ENCODE measurements around the gene UBXN1. TPM values are rescaled to one million over a fixed set of nuclear protein-coding genes. Genes with fewer than 3 reads are reported as not detected.
A peak's percentile ranks its signal among the peaks of the same experiment; 100 is the strongest.

UBXN1 gene, protein sequence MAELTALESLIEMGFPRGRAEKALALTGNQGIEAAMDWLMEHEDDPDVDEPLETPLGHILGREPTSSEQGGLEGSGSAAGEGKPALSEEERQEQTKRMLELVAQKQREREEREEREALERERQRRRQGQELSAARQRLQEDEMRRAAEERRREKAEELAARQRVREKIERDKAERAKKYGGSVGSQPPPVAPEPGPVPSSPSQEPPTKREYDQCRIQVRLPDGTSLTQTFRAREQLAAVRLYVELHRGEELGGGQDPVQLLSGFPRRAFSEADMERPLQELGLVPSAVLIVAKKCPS
- total RNA-seq = 10 to 100 TPM; 66.9 to 88.9 TPM
- long read RNA-seq, transcript UBXN1-202 (9 exons, 1,153 nt) = major isoform, 118 of 139 reads
- long read RNA-seq, transcript UBXN1-217 (10 exons, 943 nt) = minor isoform, 6 of 139 reads
- long read RNA-seq, partial matches to known transcripts = 9 of 139 reads
- long read RNA-seq, other reads (novel, unspliced or antisense) = 2 of 139 reads

DNA sequence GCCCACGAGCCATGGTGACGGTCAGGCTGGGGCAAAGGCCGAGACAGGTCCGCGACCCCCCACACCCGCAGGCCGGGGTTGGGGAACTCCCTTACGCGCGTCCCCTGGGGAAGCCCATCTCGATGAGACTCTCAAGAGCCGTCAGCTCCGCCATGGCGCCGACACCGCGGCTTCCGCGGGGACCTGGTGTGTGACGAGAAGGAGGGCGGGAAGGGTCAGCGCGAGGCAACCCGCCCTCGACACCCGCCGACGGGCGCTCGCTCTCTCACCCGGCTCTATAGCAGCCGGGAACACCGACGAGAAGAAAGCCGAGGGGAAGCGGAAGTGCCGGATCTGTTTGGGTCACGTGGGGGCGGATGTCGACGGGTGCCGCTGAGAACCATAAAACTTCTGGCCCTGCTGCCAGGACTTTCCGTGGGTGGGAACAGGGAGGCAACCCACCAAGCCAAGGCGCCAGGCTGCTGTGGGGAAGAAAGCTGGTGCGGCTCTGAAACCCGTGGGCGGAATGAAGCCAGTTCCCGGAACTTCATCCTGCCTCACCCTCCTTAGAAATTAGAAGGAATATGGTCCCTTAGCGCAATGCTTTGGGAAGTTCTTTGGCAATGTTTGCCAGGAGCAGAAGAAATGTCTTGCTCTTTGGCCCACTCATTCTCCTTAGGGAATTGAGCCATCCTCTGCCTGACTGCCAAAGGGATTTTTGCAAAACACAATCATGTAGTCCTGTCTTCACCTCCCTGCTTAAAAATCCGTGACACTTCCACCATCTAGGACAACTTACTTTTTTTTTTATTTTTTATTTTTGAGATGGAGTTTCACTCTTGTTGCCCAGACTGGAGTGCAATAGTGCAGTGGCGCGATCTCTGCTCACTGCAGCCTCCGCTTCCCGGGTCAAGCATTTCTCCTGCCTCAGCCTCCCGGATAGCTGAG, at the start of gene UBXN1:
TSS of gene UBXN1 (minus strand) at position 304 of the 927 bp plus-strand sequence. CDS start at position 154, 150 bp downstream.
- peak; percentile 85 for ATAC-seq
- intact Hi-C loops (cut with DNase I, micrococcal nuclease) = no loop called here
- DNase-seq = peak; percentile 90 to 91

DNA sequence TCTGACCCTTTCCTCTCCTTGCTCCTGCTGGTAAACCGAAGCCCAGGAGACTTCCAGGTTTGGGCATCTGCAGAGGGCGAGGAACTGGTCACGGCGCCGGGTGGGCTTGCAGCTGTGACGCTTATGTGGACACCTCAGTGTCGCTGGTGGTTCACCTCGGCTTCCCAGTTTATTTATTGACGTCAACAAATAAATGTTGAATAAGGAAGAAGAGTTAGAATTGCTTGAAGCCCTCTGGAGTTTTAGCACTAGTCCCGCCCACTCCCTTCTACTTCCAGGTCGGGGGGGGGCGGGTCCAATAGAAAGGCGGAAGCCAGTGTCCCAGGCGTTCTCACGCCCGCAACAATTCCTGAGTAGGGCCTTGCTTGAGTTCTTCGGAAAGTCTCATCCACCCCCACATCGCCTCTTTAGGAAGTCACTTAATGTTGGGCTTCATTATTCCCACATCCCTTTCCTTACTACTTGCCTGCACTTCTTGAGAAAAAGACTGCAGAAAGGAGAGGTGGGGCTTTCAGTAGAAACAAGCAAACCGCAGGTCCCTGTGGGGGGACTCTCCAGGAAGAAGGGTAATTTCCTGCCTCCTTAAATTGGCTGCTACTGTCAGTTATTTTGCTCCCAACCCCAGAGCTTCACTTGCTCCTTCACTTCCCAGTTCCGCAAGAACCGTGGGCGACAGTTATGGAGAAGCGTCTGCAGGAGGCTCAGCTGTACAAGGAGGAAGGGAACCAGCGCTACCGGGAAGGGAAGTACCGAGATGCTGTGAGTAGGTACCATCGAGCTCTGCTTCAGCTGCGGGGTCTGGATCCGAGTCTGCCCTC, 49.5 kb upstream of the UBXN1 start, which contains the start of gene TTC9C:
TSS of gene TTC9C (plus strand) at position 316 of the 818 bp plus-strand sequence. CDS start at position 679, 363 bp downstream.
- ATAC-seq (peak; percentile 64), DNase-seq (peak; percentile 89 to 94)
- intact Hi-C loops (cut with DNase I, micrococcal nuclease) = no loop called here

DNA sequence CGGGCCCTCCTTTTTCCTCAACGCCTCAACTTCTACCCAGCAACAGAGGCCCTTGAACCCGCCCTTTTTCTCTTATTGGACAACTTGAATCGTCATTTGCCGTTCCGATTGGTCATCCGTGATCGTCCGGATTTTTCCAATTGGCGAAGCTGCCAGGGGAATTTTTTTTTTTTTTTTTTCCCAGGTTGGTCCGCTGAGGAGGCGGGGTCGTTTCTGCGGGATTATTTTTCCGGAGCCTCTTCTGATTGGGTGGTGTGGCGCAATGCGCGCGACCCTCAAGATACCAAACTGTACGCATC, 48.9 kb upstream of the UBXN1 start:
- DNase-seq = peak; percentile 84 to 92
- intact Hi-C loops (cut with DNase I, micrococcal nuclease) = no loop called here
- peak; percentile 69 for ATAC-seq

DNA sequence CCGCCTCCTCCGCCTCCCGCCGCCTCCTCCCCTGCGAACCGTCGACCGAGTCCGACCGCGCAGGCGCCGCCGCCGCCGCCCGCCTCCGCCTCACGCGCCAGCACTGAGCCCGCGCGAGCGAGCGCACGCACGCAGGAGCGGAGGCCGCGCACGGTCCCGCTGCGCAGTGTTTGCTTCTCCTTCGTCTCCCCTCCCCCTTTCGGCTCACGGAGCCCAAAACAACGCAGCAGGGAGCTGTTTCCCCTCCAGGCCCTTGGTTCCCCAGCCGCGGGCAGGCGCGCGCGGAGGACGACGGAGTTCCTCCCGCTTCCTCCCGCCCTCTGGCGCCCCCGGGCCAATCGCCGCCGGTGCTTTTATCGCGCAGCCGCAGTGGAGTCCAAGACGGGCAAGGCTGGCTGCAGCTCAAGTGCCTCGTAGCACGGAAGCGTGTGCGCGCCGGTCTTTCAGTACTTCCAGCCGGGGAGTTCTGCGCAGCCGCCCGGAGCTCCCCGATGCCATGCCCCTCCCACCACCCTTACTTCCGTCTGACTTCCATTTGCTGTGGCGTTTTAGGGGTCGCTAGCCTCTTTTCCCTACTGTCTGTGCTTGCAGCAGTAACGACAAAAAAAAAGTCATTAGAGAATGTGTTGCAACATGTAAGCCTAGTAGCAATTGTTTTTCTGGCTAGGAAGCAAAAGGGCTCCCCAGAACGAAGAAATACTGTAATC, 48.4 kb upstream of the UBXN1 start, which contains the start of gene HNRNPUL2:
TSS of gene HNRNPUL2 (minus strand) at position 293 of the 707 bp plus-strand sequence. CDS start 301 bp downstream, outside the sequence.
- DNase-seq (peak; percentile 98), ATAC-seq (peak; percentile 78)
- intact Hi-C loops (cut with DNase I, micrococcal nuclease) = no loop called here

DNA sequence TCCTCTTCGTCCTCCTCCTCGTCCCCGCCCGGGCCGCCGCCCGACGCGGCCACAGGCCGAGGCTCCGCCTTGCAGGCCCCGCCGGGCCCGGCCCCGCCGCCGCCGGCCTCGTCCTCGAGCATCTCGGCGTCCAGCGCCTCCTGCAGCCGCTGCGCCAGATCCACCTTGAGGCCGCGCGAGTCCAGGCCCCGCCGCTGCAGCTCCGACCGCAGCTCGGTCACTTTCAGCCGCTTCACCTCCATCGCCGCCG, 48.0 kb upstream of the UBXN1 start:
- intact Hi-C loops (cut with DNase I, micrococcal nuclease) = no loop called here
- DNase-seq (no peak), ATAC-seq (peak; percentile 30)

DNA sequence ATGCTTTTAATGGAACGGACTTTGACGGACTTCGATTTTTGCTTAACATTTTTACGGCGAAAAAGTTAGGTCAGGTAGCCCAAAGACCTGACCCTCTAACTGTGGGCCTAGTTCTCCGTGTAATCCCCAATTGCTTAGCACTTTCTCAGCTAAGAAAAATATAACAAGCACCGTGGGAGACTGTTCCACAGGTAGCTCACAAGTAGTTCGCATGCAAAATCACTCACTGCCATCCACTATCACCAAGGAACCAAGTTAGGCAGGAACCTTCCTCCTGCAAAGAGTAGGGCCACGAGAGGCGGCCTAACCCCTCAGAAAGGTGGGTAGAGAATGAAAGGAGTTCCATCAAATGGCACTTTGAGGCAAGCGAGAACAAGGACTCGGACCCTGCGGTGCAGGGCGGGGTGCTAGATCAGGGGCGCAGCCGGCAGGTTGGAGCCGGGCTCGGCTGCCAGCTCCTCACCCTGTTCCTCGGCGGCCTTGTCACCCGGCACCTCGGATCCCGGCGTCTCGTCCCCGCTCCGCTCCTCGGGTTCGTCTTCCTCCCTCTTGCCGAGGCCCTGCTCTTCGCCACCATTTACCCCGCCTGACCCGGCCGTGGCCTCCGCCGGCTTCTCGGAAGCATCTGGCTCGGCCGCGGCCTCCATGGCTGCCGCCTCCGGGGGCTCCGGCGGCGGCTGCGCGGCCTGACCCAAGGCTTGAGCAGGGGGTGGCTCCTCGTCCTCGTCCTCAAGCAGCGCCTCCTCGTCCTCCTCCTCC, 47.5 kb upstream of the UBXN1 start:
- DNase-seq (no peak), ATAC-seq (no peak)
- intact Hi-C loops (cut with DNase I, micrococcal nuclease) = no loop called here

DNA sequence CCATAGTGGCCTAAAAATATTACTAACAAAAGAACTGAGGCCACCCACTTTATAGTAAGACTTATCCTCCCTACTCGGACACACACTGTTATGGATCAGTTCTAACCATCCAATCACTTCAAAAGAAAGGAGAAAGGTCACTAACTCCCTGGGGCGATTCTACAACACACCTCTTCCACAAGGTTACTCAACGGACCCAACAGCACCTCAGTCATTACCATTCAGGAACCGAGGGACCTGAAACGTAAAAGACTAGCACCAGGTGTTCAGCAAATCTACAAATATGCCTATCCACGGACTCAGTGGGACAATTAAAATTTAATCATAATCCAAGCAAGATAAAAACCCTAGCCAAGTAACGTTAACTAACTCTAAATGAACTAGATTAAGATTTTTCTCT, 46.8 kb upstream of the UBXN1 start:
- intact Hi-C loops (cut with DNase I, micrococcal nuclease) = no loop called here
- no peak for ATAC-seq
- no peak for DNase-seq

DNA sequence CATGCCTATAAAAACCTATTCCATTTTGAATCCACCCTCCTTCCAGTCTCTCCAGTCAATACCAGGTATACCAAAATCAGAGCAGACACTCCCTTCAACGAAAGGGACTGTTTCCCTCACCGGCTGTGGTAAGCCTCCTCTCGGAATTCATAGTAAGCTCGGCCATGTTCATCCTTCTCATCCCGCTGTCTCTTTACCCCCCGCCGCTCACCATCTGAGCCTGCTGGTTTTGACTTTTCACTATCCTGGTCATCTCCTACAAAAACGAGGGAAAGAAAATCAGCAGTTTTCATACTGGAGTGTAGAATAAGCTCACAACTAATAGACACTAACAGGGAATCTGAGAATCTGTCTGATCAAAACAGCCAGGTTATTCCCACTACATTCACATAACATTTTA, 45.3 kb upstream of the UBXN1 start:
- no peak for ATAC-seq
- DNase-seq = no peak
- intact Hi-C loops (cut with DNase I, micrococcal nuclease) = no loop called here

DNA sequence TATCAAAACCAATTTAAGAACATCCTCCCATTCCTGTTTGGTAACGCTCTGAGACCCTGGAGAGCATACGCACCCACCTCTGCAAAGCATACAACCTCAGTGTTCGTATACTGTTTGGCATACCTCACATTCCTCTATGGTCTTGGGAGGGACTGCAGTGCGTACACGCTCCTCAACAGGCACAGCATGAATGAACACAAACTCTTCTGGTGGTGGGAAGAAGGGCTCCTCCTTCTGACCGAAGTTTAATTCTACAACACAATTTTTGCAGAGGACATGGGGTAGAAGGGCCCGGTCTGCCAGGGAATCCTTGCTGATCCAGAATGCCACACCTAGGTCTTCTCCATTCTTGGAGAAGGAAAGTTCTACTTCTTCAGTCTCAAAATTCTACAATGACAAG, 43.1 kb upstream of the UBXN1 start:
- intact Hi-C loops (cut with DNase I, micrococcal nuclease) = no loop called here
- DNase-seq (no peak), ATAC-seq (no peak)

DNA sequence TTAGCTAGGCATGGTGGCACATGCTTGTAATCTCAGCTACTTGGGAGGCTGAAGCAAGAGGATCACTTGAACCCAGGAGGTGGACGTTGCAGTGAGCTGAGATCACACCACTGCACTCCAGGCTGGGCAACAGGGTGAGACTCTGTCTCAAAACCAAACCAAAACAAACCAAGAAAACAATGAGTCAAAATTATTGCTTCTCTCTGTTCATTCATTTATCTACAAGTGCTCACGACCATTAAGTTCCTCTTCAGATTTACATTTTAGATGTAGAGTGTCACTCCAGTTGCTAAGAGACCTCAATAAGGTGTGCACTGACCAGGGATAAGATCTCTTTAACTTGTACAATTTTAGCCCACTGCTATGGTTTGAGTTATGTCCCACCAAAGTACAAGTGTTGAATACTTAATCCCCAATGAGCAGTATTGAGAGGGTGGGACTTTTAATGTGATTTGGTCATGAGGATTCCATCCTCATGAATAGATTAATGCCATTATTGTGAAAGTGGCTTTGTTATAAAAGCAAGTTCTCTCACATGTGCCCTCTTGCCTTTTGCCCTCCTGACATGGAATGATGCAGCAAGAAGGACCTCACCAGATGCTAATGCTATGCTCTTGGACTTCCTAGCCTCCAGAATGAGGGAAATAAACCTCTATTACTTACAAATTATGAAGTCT, 40.6 kb upstream of the UBXN1 start:
- no peak for ATAC-seq
- no peak for DNase-seq
- intact Hi-C loops (cut with DNase I, micrococcal nuclease) = no loop called here

DNA sequence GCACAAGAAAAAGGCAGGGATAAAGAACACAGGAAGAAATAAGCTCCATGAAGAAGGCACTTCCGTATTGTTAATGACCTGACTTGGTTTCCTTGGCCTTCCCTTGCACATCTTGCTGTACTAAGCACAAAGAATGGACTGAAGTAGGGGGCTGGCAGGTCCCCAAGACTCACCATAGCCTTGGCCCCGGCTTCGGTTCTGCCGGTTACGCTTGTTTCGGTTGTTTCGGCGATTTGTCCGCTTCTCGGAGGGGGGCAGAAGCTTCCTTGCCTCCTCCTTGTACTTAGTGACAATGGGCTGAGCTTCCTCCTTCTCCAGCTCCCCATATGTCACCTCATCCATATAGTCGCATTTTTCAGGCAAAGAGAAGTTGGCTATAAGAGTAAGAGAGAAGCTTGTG, 37.9 kb upstream of the UBXN1 start:
- intact Hi-C loops (cut with DNase I, micrococcal nuclease) = no loop called here
- ATAC-seq (no peak), DNase-seq (no peak)

DNA sequence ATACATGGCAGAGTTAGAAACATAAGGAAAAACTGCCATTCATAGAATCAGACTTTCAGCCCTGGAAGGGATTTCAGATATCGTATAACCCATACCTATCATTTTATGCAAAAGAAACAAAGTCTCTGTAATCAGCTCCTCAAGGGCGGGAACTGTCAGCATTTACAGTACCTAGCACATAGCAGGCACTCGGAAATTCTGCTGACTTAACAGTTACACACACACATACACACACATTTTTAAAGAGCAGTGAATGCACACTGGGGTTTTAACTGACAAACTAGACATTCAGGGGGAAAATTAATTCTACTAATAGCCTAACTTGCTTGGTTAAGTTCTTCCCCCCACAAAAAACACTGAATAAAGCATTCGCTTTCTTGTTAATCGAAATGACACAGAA, 37.3 kb upstream of the UBXN1 start:
- ATAC-seq (no peak), DNase-seq (no peak)
- intact Hi-C loops (cut with DNase I, micrococcal nuclease) = no loop called here

DNA sequence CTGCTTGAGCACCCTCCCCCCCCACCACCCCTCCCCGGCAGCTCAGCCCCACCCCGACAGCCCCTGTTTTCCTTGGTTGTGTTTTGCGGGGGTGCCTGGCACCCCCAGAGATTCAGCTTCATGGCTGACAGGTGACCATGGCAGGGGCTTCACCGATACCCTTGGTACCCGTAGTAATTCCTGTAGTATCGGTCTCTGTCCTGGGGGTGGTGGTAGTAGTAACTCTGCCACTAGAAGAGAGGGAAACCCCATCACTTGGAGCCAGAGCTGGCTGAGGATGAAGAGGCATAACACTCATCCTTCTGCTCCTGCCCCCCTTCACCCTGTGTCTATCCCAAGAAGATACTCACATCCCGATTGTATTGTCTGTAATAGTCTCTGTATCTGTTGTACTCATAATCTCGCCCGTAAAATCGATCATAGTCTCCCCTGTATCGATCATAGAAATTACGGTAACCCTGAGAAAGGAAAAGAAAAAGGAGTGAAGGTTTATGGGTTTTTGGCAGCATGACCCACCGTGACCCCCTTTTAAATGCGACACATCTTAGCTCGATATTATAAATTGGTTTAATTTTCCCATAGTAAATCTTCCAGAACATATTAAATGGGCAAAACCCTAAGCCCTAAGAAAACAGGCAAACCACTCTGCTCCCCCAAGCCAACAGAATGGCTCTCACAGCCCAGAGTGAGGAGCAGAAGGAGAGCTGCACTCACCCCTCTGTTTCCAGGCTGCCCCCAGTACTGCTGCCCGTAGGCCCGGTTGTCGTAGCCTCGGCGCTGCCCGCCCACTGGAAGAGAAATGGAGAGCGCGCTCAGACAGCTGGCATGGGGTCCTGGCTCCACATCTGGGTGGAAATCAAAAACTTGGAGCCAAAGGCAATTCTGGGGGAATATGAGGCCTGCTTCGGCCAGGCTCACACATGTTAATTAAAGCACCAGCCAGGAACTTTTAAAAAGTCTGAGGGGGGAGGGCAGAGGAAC, 36.6 kb upstream of the UBXN1 start:
- intact Hi-C loops (cut with DNase I, micrococcal nuclease) = no loop called here
- DNase-seq (no peak), ATAC-seq (no peak)

DNA sequence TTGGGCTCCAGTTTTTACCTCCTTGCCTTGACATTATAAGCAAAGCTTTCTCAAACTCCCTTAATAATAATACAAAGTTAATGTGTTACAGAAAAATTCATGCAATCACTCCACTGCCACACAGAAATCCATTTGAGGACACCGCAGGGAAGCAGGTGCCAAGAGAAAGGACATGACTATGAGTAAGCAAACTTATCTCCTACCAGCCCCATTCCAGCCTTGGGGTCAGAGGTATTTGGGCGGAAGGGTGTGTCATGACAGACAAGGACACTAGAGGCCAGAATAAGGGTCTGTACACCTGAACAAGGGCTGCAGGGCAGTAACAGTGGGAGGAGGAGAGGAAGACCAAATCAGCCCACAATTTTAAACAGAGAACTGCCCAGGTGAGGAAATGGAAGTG, 34.5 kb upstream of the UBXN1 start:
- peak; percentile 38 to 65 for DNase-seq
- intact Hi-C loops (cut with DNase I, micrococcal nuclease) = no loop called here
- ATAC-seq = peak; percentile 38

DNA sequence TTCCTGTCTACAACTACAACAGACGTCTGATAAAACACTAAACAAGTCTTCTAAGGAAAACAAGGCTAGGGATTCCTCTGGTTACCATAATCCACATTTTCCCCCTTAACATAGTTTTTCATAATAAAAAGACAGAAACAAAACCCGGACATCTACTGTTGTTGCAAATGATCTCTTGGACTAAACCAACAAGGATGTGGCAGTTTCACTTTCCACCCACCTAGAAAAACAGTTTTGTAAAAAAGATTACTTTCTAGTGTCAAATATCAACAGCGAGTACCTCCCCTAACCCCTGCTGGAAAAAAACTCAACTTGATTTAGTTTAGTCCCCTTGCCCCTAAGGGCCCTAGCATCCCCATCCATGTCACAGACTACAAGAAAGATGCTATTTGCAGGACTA, 34.0 kb upstream of the UBXN1 start:
- intact Hi-C loops (cut with DNase I, micrococcal nuclease) = no loop called here
- DNase-seq (no peak), ATAC-seq (no peak)

DNA sequence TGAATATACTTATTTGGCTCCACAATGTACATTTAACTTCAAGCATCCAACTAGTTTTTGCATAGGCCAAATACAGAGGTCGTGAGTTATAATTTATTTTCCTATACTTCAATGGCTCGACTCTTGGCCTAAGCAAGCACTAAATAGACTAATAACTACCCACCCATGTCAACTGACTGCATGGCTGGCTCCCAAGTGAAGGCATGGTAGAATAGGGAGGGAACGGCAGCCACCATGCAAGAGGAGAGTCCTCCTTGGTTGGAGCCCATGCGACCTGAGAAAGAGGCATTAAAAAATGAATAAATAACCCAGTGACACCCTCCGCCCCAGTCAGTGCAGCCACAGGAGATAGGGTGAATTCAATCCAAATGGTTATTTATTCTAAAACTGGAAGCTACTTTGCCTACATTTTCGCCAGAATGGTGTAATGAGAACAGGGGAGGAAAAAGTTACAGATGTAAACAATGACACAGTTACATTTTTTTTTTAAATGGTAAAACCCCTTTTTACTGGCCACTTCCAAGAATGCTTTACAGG, 33.5 kb upstream of the UBXN1 start:
- intact Hi-C loops (cut with DNase I, micrococcal nuclease) = no loop called here
- ATAC-seq = no peak
- no peak for DNase-seq
